HFFc6 (cell line): ENCODE data around the gene TSHZ1. TPM values are rescaled to one million over a fixed set of nuclear protein-coding genes. Genes with fewer than 3 reads are reported as not detected.

Experiments
- DNase-seq: peaks from one replicate; pipeline ENCODE4 v3.0.0-alpha.2; 2018
- H3K27ac Mint-ChIP-seq: 2 replicates; pipeline ENCODE4 v1.8.0; 2020; ENCODE audit warnings: mild to moderate bottlenecking, mixed read lengths
- H3K27me3 Mint-ChIP-seq: 2 replicates; pipeline ENCODE4 v1.8.0; 2021; ENCODE audit warnings: mild to moderate bottlenecking, moderate library complexity, mixed read lengths; ENCODE audit not compliant: insufficient read depth
- H3K36me3 Mint-ChIP-seq: 2 replicates; pipeline ENCODE4 v1.8.0; 2021; ENCODE audit warnings: low read depth, mixed read lengths
- H3K4me1 Mint-ChIP-seq: 2 replicates; pipeline ENCODE4 v1.8.0; 2020; ENCODE audit warnings: low read depth, mixed read lengths
- H3K4me3 Mint-ChIP-seq: 2 replicates; pipeline ENCODE4 v1.8.0; 2020; ENCODE audit warnings: mild to moderate bottlenecking, moderate library complexity, mixed read lengths
- H3K9me3 Mint-ChIP-seq: 2 replicates; pipeline ENCODE4 v1.8.0; 2020; ENCODE audit warnings: mild to moderate bottlenecking, mixed read lengths
- total RNA-seq, 6 experiments: library from RNA; stranded (reverse); fragmentation: NEBNext Ultra II Directional; extraction: Animal tissue kit (Norgen Biotek cat#: 25700); gene quantifications; 2 replicates in 1 of 6; 3 replicates in 5 of 6; pipeline ENCODE4 v1.2.3, GENCODE V29; 2021
- TF ChIP-seq, protein P1 (sequence below): fragments of 200-600 bp; sonication (generic); IDR thresholded peaks from 2 replicates; pipeline ENCODE4 v1.5.0; 2021; ENCODE audit warnings: antibody characterized with exemption, mild to moderate bottlenecking

TSHZ1 gene
- total RNA-seq, 6 experiments from 2014 or later, result 18.6 to 25.0 (median 23.3) TPM

DNA sequence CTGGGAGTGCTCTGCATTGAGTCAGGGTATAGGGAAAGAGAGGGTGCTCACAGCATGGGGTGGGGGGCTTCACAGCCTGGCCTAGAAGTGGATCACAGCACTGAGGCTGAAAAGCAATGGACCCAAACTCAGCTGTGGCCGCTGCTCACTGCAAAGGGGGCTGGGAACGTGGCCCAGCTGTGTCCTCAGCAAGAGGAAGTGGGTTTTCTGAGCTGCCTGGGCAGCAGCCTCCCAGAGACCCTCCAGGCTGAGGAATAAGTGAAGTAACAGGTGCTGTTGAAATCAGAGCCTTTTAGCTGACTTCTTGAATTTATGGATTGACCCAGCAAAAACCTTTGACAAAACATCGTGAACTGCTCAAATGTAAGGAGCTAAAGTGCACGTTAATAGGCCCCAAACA is 36.9 kb upstream of the TSHZ1 start:
- Mint-ChIP-seq H3K4me1 (peaks cover 11% of the 10 kb centered on the region), H3K4me3 (no peak overlapping the region)

GRCh38 chr18:75176849-75177248 is 33.7 kb upstream of the TSHZ1 start:
- peaks cover 9% of the 10 kb centered on the region for H3K27me3 Mint-ChIP-seq
- TF ChIP-seq, protein P1, sequence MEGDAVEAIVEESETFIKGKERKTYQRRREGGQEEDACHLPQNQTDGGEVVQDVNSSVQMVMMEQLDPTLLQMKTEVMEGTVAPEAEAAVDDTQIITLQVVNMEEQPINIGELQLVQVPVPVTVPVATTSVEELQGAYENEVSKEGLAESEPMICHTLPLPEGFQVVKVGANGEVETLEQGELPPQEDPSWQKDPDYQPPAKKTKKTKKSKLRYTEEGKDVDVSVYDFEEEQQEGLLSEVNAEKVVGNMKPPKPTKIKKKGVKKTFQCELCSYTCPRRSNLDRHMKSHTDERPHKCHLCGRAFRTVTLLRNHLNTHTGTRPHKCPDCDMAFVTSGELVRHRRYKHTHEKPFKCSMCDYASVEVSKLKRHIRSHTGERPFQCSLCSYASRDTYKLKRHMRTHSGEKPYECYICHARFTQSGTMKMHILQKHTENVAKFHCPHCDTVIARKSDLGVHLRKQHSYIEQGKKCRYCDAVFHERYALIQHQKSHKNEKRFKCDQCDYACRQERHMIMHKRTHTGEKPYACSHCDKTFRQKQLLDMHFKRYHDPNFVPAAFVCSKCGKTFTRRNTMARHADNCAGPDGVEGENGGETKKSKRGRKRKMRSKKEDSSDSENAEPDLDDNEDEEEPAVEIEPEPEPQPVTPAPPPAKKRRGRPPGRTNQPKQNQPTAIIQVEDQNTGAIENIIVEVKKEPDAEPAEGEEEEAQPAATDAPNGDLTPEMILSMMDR, result no peak

More for the DNA sequence above, 36.9 kb upstream of the TSHZ1 start:
- no peak overlapping the region for H3K27ac Mint-ChIP-seq
- H3K36me3 Mint-ChIP-seq, result no peaks in the 10 kb centered on the region
- TF ChIP-seq, protein P1, result no peak
- H3K27me3 Mint-ChIP-seq, result peaks cover 13% of the 10 kb centered on the region
- DNase-seq, result no peak
- no peaks in the 10 kb centered on the region for H3K9me3 Mint-ChIP-seq

DNA sequence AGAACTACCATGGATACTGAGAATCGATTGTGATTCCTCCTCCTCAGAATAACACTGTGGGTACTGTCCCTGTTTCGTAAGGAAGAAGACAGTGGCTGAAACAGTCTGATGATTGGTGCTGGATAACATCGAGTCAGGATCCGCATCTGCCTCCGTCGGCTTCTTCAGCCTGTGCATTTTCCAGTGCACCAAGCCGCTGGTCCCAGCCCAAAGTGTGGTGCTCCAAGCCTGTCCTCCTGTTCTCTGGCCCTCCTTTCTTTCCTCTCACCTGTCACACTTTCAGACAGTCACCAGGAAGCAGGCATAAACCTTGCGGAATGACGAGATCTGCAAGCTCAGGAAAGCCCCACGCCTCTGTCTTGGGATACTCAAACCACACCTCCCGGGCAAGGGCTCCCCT is 32.2 kb upstream of the TSHZ1 start:
- Mint-ChIP-seq H3K36me3 (no peaks in the 10 kb centered on the region), H3K4me3 (no peak overlapping the region), H3K27me3 (peaks cover 6% of the 10 kb centered on the region; the same call in 1 of the 2 replicates), H3K4me1 (peaks cover 2% of the 10 kb centered on the region), H3K9me3 (no peaks in the 10 kb centered on the region; the same call in 1 of the 2 replicates), H3K27ac (no peak overlapping the region)
- no peak for DNase-seq
- TF ChIP-seq, protein P1, result no peak

More at GRCh38 chr18:75176849-75177248, 33.7 kb upstream of the TSHZ1 start:
- H3K27ac Mint-ChIP-seq, result no peak overlapping the region
- H3K4me1 Mint-ChIP-seq, result peaks cover 11% of the 10 kb centered on the region
- H3K36me3 Mint-ChIP-seq, result no peaks in the 10 kb centered on the region
- no peak for DNase-seq
- H3K9me3 Mint-ChIP-seq, result no peaks in the 10 kb centered on the region; the same call in 1 of the 2 replicates
- no peak overlapping the region for H3K4me3 Mint-ChIP-seq

- H3K27ac Mint-ChIP-seq, result no peak overlapping the region
- no peak overlapping the region for H3K4me3 Mint-ChIP-seq
- H3K9me3 Mint-ChIP-seq, result no peaks in the 10 kb centered on the region; the same call in 1 of the 2 replicates
- no peak for DNase-seq
- peaks cover 7% of the 10 kb centered on the region; the same call in 1 of the 2 replicates for H3K4me1 Mint-ChIP-seq
- TF ChIP-seq, protein P1, result no peak
- H3K27me3 Mint-ChIP-seq, result peaks cover 2% of the 10 kb centered on the region; the same call in 1 of the 2 replicates
- no peaks in the 10 kb centered on the region for H3K36me3 Mint-ChIP-seq
These were observed 30.6 kb upstream of the TSHZ1 start for GRCh38 chr18:75179819-75180600.

GRCh38 chr18:75183524-75183923 is 27.1 kb upstream of the TSHZ1 start:
- Mint-ChIP-seq H3K9me3 (no peaks in the 10 kb centered on the region; the same call in 1 of the 2 replicates), H3K27ac (no peak overlapping the region), H3K4me1 (peaks cover 7% of the 10 kb centered on the region; the same call in 1 of the 2 replicates), H3K36me3 (no peaks in the 10 kb centered on the region), H3K4me3 (no peak overlapping the region), H3K27me3 (no peaks in the 10 kb centered on the region)
- DNase-seq, result peak; percentile 19
- TF ChIP-seq, protein P1, result no peak
